ENCODE data around the gene SNX5. TPM values are rescaled to one million over a fixed set of nuclear protein-coding genes. Genes with fewer than 3 reads are reported as not detected.
"Not testable (repeated sequence)": the region's sequence is repeated elsewhere in the genome, so short reads cannot be mapped to it uniquely, and the experiment has no call there.

SNX5 gene
- polyA plus RNA-seq, 4 donors = 180 to 248 (median 218) TPM

- no peak for DNase-seq (ENCODE audit: low read depth in 4 of 4, low spot score in 2 of 4)
Measured at GRCh38 chr20:17960927-17961586, 7.5 kb downstream of the SNX5 start.

- not testable (repeated sequence) for DNase-seq (ENCODE audit: low read depth in 4 of 4, low spot score in 2 of 4)
Measured at GRCh38 chr20:17960400-17960885, 8.2 kb downstream of the SNX5 start.

DNA sequence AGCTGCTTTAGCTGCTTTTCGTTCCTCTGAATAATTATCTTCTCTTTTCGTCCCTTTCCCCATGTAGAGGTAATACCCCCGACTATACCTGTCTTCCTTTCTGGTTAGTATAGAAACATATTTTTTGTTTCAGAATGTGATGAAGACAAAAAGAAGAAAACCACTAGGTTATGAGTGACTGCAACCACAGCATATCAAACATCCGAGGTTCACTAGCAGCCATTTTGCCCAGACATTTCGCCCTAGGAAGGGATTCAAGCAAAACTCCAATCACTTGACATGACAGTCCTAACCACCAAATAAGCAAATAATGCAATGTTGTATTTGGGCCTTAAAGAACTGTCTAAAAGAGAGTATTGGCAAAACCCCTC is 9.4 kb downstream of the SNX5 start:
- DNase-seq (ENCODE audit: low read depth in 4 of 4, low spot score in 2 of 4) = no peak

DNA sequence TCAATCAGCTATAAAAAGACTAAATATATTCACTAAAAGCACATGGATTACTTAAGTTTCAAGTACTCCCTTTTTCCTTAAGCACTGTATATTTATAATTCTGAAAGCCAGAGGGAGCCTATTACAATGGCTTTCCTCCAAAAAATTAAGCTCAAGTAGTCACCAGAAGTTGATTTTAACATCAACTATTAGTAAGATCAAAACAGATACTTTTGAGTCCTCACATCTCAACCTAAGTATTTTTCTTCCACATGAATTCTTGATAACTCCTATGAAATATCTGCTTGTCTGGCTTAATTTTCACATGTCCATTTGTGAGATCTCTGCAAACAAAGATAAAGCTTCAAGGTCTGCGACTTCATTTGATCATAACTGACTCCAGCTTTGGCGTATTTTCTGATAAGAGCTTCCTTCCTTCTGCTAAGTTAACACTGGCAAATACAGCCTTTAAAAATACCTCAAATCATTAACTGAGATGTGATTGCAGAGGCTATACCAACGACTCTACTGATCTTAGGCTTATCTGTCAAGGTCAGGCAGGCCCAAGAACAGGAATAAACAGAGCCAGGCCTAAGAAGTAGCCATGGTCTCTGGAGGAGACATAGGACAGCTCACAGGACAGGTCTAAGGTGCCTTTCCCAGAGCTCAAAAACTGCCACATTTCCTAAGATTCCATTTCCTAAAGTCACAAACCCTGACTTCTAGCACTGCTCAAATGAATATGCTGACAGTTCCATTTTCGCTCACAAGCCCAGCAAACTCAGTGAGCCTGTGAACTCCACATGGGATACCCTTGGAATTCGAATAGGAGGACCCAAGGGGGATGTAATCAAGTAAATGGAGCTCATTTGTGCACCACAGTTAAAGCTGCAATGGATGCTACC is 10.0 kb downstream of the SNX5 start:
- DNase-seq (ENCODE audit: low read depth in 4 of 4, low spot score in 2 of 4) = no peak

GRCh38 chr20:17957505-17958363 is 10.9 kb downstream of the SNX5 start:
- DNase-seq (ENCODE audit: low read depth in 4 of 4, low spot score in 2 of 4) = no peak

DNA sequence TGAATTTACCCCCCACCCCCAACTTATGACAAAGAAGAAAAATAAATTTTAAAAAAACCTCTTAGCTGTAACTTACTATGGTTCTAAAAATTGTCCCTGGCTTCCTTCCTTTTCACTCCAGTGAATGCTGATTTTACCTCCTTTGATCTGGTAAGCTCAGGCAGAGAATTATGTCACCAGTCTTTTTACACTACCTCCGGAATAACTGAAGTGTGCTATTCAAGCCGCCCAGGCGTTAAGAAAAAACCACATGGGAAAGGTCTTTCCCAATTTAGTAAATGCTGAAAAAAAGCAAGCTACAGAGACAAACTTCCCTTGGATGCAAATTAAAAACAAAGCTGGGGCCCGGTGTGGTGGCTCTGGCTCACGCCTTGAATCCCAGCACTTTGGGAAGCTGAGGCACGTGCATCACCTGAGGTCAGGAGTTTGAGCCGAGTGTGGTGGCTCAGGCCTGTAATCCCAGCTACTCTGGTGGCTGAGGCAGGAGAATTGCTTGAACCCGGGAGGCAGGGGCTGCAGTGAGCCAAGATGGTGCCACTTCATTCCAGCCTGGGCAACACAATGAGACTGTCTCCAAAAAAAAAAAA is 12.4 kb downstream of the SNX5 start:
- no peak for DNase-seq (ENCODE audit: low read depth in 4 of 4, low spot score in 2 of 4)

- no peak for DNase-seq (ENCODE audit: low read depth in 4 of 4, low spot score in 2 of 4)
Measured at GRCh38 chr20:17955302-17955701, 13.3 kb downstream of the SNX5 start.

GRCh38 chr20:17953935-17954334 is 14.7 kb downstream of the SNX5 start:
- no peak for DNase-seq (ENCODE audit: low read depth in 4 of 4, low spot score in 2 of 4)

- DNase-seq (ENCODE audit: low read depth in 4 of 4, low spot score in 2 of 4) = no peak
Measured at GRCh38 chr20:17952692-17953684, 15.6 kb downstream of the SNX5 start.

- DNase-seq (ENCODE audit: low read depth in 4 of 4, low spot score in 2 of 4) = no peak
Measured at GRCh38 chr20:17951323-17951722, 17.3 kb downstream of the SNX5 start.

- DNase-seq (ENCODE audit: low read depth in 4 of 4, low spot score in 2 of 4) = no peak
Measured at GRCh38 chr20:17950670-17951069, 17.9 kb downstream of the SNX5 start.

GRCh38 chr20:17949899-17950298 is 18.7 kb downstream of the SNX5 start:
- no peak for DNase-seq (ENCODE audit: low read depth in 4 of 4, low spot score in 2 of 4)

- no peak for DNase-seq (ENCODE audit: low read depth in 4 of 4, low spot score in 2 of 4)
Measured at GRCh38 chr20:17948442-17948841, 20.2 kb downstream of the SNX5 start.

DNA sequence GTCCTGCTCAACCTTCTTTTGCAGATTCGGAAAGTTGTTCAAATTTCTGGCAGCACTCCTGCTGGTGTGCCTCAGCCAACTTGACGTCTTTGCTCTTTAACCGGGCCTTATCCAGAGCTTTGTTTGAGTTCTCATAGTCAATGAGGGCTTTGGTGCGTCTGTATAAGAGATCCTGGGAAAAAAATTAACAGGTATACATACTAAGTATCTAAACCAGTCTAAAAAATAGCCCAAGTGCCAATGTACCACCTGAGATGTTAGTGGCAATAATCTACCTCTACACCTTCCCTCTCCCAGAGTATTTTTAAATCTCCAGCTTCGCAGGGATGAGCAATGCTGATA is 21.1 kb downstream of the SNX5 start:
- DNase-seq (ENCODE audit: low read depth in 4 of 4, low spot score in 2 of 4) = no peak

GRCh38 chr20:17946572-17947473 is 21.8 kb downstream of the SNX5 start:
- no peak for DNase-seq (ENCODE audit: low read depth in 4 of 4, low spot score in 2 of 4)

DNA sequence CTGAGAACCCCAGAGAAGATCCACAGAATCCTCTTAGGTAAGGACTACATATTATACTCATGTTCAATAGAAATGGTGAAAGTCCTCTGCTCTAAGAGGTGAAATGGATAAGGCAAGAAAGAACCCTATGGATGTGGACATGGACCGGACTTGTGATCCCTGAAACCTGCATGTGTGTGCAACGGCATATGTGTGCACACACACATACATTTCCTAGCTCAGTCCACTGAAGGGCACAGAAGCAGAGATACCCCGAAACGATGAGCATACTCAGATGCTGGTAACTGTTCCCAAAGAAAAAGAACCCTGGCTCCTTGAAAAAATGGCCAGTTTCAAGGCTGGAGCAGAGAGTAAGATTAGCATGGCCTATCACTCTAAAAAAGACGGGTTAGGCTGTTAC is 22.6 kb downstream of the SNX5 start:
- DNase-seq (ENCODE audit: low read depth in 4 of 4, low spot score in 2 of 4) = no peak

GRCh38 chr20:17944854-17945474 is 23.6 kb downstream of the SNX5 start:
- DNase-seq (ENCODE audit: low read depth in 4 of 4, low spot score in 2 of 4) = no peak

DNA sequence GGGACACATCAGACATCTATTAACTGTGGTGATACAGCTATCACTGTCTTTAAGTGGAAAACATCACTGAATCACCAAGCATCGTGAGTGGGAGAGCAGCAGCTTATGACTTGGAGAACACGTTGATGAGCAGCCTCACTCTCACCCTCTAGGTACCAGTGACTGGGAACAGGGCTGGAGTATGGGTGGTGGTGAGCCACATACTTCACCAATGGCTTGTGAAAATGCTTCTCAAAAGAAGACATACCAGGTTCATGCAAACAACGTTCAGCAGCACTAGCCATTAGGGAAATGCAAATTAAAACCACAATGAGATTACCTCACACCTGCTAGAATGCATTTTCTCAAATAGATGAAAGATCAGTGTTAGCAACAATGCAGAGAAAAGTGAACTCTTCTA is 25.3 kb downstream of the SNX5 start:
- DNase-seq (ENCODE audit: low read depth in 4 of 4, low spot score in 2 of 4) = no peak
